ENCODE results near the gene ARHGAP23.

GRCh38 chr17:38533241-38533640, 105.0 kb downstream of the ARHGAP23 start:
- TF ChIP-seq CTCF (conservative IDR thresholded peaks at IDR 0.05; ENCODE audit: low read depth, low read length) (no peak), EZH2 (IDR thresholded peaks at IDR 0.05; ENCODE audit: borderline replicate concordance, low read depth, low read length, poor library complexity, severe bottlenecking) (no peak)

Data from A673 (cell line).